ENCODE measurements around the gene SPTB. TPM values are rescaled to one million over a fixed set of nuclear protein-coding genes. Genes with fewer than 3 reads are reported as not detected.

The SPTB gene
- total and polyA plus RNA-seq, 7 experiments from 2014 or later = 0.05 to 0.12 (median 0.05) TPM; not detected in 4

GRCh38 chr14:64906022-64906421, 26.3 kb upstream of the SPTB start:
- Histone ChIP-seq H3K4me1 (ENCODE audit: control insufficient read depth in 2 of 2, insufficient read depth in 2 of 2, low read length in 2 of 2) (no peaks in the 10 kb centered on the region), H3K4me3 (ENCODE audit: low read length) (no peak overlapping the region), H3K36me3 (ENCODE audit: control insufficient read depth in 2 of 3, insufficient read depth in 3 of 3, low read length in 3 of 3) (no peaks in the 10 kb centered on the region), H3K27ac (ENCODE audit: low read depth, low read length) (no peak overlapping the region), H3K27me3 (ENCODE audit: control insufficient read depth in 2 of 2, insufficient read depth in 2 of 2, low read length in 2 of 2) (no peaks in the 10 kb centered on the region), H3K9me3 (ENCODE audit: control insufficient read depth in 2 of 3, low read length in 3 of 3) (no peaks in the 10 kb centered on the region)
- no peak overlapping the region for H3K4me3 Mint-ChIP-seq
- no peak for ATAC-seq
- H3K27me3 Mint-ChIP-seq = peaks cover 0 to 50% (median 5%) of the 10 kb centered on the region in 5 donors
- H3K27ac Mint-ChIP-seq = no peak overlapping the region
- no peaks in the 10 kb centered on the region for H3K9me3 Mint-ChIP-seq
- no peak for DNase-seq
- intact Hi-C loops (cut with micrococcal nuclease) = loop anchor here in 1 of 2 donors (5.0 kb wide), 1 partner anchor 36 kb away; the partner anchor contains the start of gene GPX2
- ChIA-PET CTCF (interaction anchor here (4.3 kb wide), 1 partner anchor 14 kb away, joined by 19 read pairs; no protein-coding TSS in a partner anchor), POLR2A (no interaction called here)
- no peaks in the 10 kb centered on the region for H3K36me3 Mint-ChIP-seq
- H3K4me1 Mint-ChIP-seq = peaks cover 0 to 4% (median 0%) of the 10 kb centered on the region in 7 donors

- Mint-ChIP-seq H3K27ac (no peak overlapping the region), H3K9me3 (peaks cover 0 to 2% (median 0%) of the 10 kb centered on the region in 11 donors), H3K4me3 (no peak overlapping the region), H3K36me3 (no peaks in the 10 kb centered on the region), H3K27me3 (peaks cover 0 to 45% (median 0%) of the 10 kb centered on the region in 5 donors), H3K4me1 (no peaks in the 10 kb centered on the region)
- Histone ChIP-seq H3K27me3 (ENCODE audit: control insufficient read depth in 2 of 2, insufficient read depth in 2 of 2, low read length in 2 of 2) (no peaks in the 10 kb centered on the region), H3K27ac (ENCODE audit: low read depth, low read length) (no peak overlapping the region), H3K36me3 (ENCODE audit: control insufficient read depth in 2 of 3, insufficient read depth in 3 of 3, low read length in 3 of 3) (no peaks in the 10 kb centered on the region), H3K9me3 (ENCODE audit: control insufficient read depth in 2 of 3, low read length in 3 of 3) (no peaks in the 10 kb centered on the region), H3K4me3 (ENCODE audit: low read length) (no peak overlapping the region), H3K4me1 (ENCODE audit: control insufficient read depth in 2 of 2, insufficient read depth in 2 of 2, low read length in 2 of 2) (no peaks in the 10 kb centered on the region)
- ATAC-seq (no peak), DNase-seq (no peak)
- intact Hi-C loops (cut with micrococcal nuclease) = loop anchor here in 1 of 2 donors (10.0 kb wide), 1 partner anchor 565 kb away; no protein-coding TSS in a partner anchor
- CTCF ChIA-PET = interaction anchor here (0.7 to 2.3 kb wide), 2 partner anchors 8 to 77 kb away, joined by 4 to 16 read pairs; no protein-coding TSS in a partner anchor
- POLR2A ChIA-PET = interaction anchor here (1.0 kb wide), 1 partner anchor 27 kb away, joined by 3 read pairs; no protein-coding TSS in a partner anchor
Observed at GRCh38 chr14:64899958-64900357, 20.3 kb upstream of the SPTB start.

- intact Hi-C loops (cut with micrococcal nuclease) = loop anchor here (5.0 to 10.0 kb wide), 7 partner anchors 70 to 557 kb away; no protein-coding TSS in a partner anchor
- H3K27me3 Mint-ChIP-seq = peaks cover 0 to 39% (median 9%) of the 10 kb centered on the region in 5 donors
- ChIA-PET CTCF (interaction anchor here (0.6 to 6.6 kb wide), 39 partner anchors 9 to 813 kb away, joined by 3 to 141 read pairs (median 5); partner anchors contain the start of genes CHURC1, FNTB and SPTB), POLR2A (interaction anchor here (0.9 to 1.8 kb wide), 2 partner anchors 23 to 68 kb away, joined by 6 to 9 read pairs; no protein-coding TSS in a partner anchor)
- H3K36me3 ChIP-seq (ENCODE audit: control insufficient read depth in 2 of 3, insufficient read depth in 3 of 3, low read length in 3 of 3) = no peaks in the 10 kb centered on the region
- no peaks in the 10 kb centered on the region for H3K27me3 ChIP-seq (ENCODE audit: control insufficient read depth in 2 of 2, insufficient read depth in 2 of 2, low read length in 2 of 2)
- peaks cover 0 to 3% (median 0%) of the 10 kb centered on the region in 7 donors for H3K4me1 Mint-ChIP-seq
- no peak overlapping the region for H3K4me3 ChIP-seq (ENCODE audit: low read length)
- peak; percentile 90 for ATAC-seq
- H3K27ac Mint-ChIP-seq = no peak overlapping the region
- no peak overlapping the region for H3K4me3 Mint-ChIP-seq
- H3K9me3 ChIP-seq (ENCODE audit: control insufficient read depth in 2 of 3, low read length in 3 of 3) = no peaks in the 10 kb centered on the region
- DNase-seq = peak in 7 of 9 donors; percentile 41 to 68 (median 61)
- H3K4me1 ChIP-seq (ENCODE audit: control insufficient read depth in 2 of 2, insufficient read depth in 2 of 2, low read length in 2 of 2) = no peaks in the 10 kb centered on the region
- H3K36me3 Mint-ChIP-seq = no peaks in the 10 kb centered on the region
- no peak overlapping the region for H3K27ac ChIP-seq (ENCODE audit: low read depth, low read length)
- H3K9me3 Mint-ChIP-seq = no peaks in the 10 kb centered on the region
Observed at GRCh38 chr14:64891839-64892375, 12.2 kb upstream of the SPTB start.

- no peaks in the 10 kb centered on the region for H3K36me3 ChIP-seq (ENCODE audit: control insufficient read depth in 2 of 3, insufficient read depth in 3 of 3, low read length in 3 of 3)
- intact Hi-C loops (cut with micrococcal nuclease) = loop anchor here (5.0 to 10.0 kb wide), 7 partner anchors 69 to 557 kb away; no protein-coding TSS in a partner anchor
- Mint-ChIP-seq H3K27me3 (peaks cover 0 to 40% (median 11%) of the 10 kb centered on the region in 5 donors), H3K27ac (no peak overlapping the region), H3K4me3 (no peak overlapping the region), H3K4me1 (peaks cover 0 to 3% (median 0%) of the 10 kb centered on the region in 7 donors), H3K9me3 (no peaks in the 10 kb centered on the region), H3K36me3 (no peaks in the 10 kb centered on the region)
- no peak overlapping the region for H3K27ac ChIP-seq (ENCODE audit: low read depth, low read length)
- ATAC-seq (no peak), DNase-seq (no peak)
- no peaks in the 10 kb centered on the region for H3K27me3 ChIP-seq (ENCODE audit: control insufficient read depth in 2 of 2, insufficient read depth in 2 of 2, low read length in 2 of 2)
- CTCF ChIA-PET = interaction anchor here (0.6 to 6.6 kb wide), 38 partner anchors 9 to 279 kb away, joined by 3 to 141 read pairs (median 5); partner anchors contain the start of genes CHURC1, FNTB and SPTB
- no peaks in the 10 kb centered on the region for H3K9me3 ChIP-seq (ENCODE audit: control insufficient read depth in 2 of 3, low read length in 3 of 3)
- no peak overlapping the region for H3K4me3 ChIP-seq (ENCODE audit: low read length)
- POLR2A ChIA-PET = interaction anchor here (0.9 to 1.8 kb wide), 2 partner anchors 24 to 68 kb away, joined by 6 to 9 read pairs; no protein-coding TSS in a partner anchor
- H3K4me1 ChIP-seq (ENCODE audit: control insufficient read depth in 2 of 2, insufficient read depth in 2 of 2, low read length in 2 of 2) = no peaks in the 10 kb centered on the region
Observed at GRCh38 chr14:64891173-64891838, 11.6 kb upstream of the SPTB start.

GRCh38 chr14:64889352-64889751, 9.6 kb upstream of the SPTB start:
- POLR2A ChIA-PET = interaction anchor here (0.6 kb wide), 1 partner anchor 9 kb away, joined by 4 read pairs; no protein-coding TSS in a partner anchor
- CTCF ChIA-PET = interaction anchor here (0.6 to 6.6 kb wide), 6 partner anchors 24 to 227 kb away, joined by 3 to 141 read pairs (median 4); partner anchors contain the start of gene CHURC1
- ATAC-seq (no peak), DNase-seq (no peak)
- Mint-ChIP-seq H3K27ac (no peak overlapping the region), H3K9me3 (no peaks in the 10 kb centered on the region), H3K4me1 (peaks cover 0 to 3% (median 0%) of the 10 kb centered on the region in 7 donors), H3K27me3 (peaks cover 0 to 56% (median 14%) of the 10 kb centered on the region in 5 donors), H3K36me3 (no peaks in the 10 kb centered on the region), H3K4me3 (no peak overlapping the region)
- no peak overlapping the region for H3K4me3 ChIP-seq (ENCODE audit: low read length)
- H3K36me3 ChIP-seq (ENCODE audit: control insufficient read depth in 2 of 3, insufficient read depth in 3 of 3, low read length in 3 of 3) = no peaks in the 10 kb centered on the region
- H3K9me3 ChIP-seq (ENCODE audit: control insufficient read depth in 2 of 3, low read length in 3 of 3) = no peaks in the 10 kb centered on the region
- no peak overlapping the region for H3K27ac ChIP-seq (ENCODE audit: low read depth, low read length)
- no peaks in the 10 kb centered on the region for H3K27me3 ChIP-seq (ENCODE audit: control insufficient read depth in 2 of 2, insufficient read depth in 2 of 2, low read length in 2 of 2)
- no peaks in the 10 kb centered on the region for H3K4me1 ChIP-seq (ENCODE audit: control insufficient read depth in 2 of 2, insufficient read depth in 2 of 2, low read length in 2 of 2)
- intact Hi-C loops (cut with micrococcal nuclease) = loop anchor here in 1 of 2 donors (10.0 kb wide), 1 partner anchor 345 kb away; the partner anchor contains the start of genes HSPA2 and PPP1R36

- Histone ChIP-seq H3K4me3 (ENCODE audit: low read length) (no peak overlapping the region), H3K27ac (ENCODE audit: low read depth, low read length) (no peak overlapping the region), H3K4me1 (ENCODE audit: control insufficient read depth in 2 of 2, insufficient read depth in 2 of 2, low read length in 2 of 2) (peaks cover 0 to 4% of the 10 kb centered on the region in 2 donors), H3K27me3 (ENCODE audit: control insufficient read depth in 2 of 2, insufficient read depth in 2 of 2, low read length in 2 of 2) (peaks cover 0 to 7% of the 10 kb centered on the region in 2 donors), H3K9me3 (ENCODE audit: control insufficient read depth in 2 of 3, low read length in 3 of 3) (no peaks in the 10 kb centered on the region), H3K36me3 (ENCODE audit: control insufficient read depth in 2 of 3, insufficient read depth in 3 of 3, low read length in 3 of 3) (no peaks in the 10 kb centered on the region)
- H3K27ac Mint-ChIP-seq = no peak overlapping the region
- no peaks in the 10 kb centered on the region for H3K36me3 Mint-ChIP-seq
- ATAC-seq = no peak
- DNase-seq = no peak
- intact Hi-C loops (cut with micrococcal nuclease) = loop anchor here in 1 of 2 donors (10.0 kb wide), 1 partner anchor 341 kb away; the partner anchor contains the start of genes HSPA2 and PPP1R36
- H3K9me3 Mint-ChIP-seq = no peaks in the 10 kb centered on the region
- H3K4me1 Mint-ChIP-seq = peaks cover 0 to 10% (median 6%) of the 10 kb centered on the region in 7 donors
- H3K27me3 Mint-ChIP-seq = peaks cover 5 to 67% (median 30%) of the 10 kb centered on the region in 5 donors
- no peak overlapping the region for H3K4me3 Mint-ChIP-seq
- CTCF ChIA-PET = interaction anchor here (0.7 kb wide), 1 partner anchor 114 kb away, joined by 3 read pairs; no protein-coding TSS in a partner anchor
- POLR2A ChIA-PET = no interaction called here
Observed at GRCh38 chr14:64885559-64885958, 5.9 kb upstream of the SPTB start.
